GM12801 (cell line): Measurements from ENCODE around the gene TMEM253.

ENCODE experiments used
- TF ChIP-seq, protein P1 (sequence below): IDR thresholded peaks from one replicate; pipeline ENCODE4 v1.5.1; 2011; ENCODE audit warnings: control low read depth; ENCODE audit not compliant: insufficient read length; ENCODE audit errors: extremely low read depth

The TMEM253 gene

DNA sequence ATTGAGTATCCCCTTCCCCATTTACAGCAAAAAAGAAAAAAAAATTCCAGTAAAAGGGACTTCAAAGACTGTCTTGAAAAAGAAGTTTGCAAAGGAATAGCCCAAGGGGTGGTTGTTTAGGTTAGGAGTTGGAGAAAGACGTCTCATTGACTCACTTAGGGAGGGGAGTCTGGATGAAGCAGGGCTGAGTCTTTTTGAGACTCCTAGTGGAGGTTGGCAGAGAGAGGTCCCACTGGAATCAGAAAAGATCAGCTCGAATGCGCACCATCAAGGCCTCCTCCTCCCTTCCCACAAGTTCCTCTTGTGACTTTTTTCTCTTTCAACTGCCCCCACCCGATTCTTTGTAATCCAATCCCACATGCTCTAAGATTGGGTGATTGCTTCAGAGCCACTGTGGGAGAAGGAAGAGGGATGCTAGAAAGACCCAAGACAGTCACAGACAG lies 28.8 kb upstream of the TMEM253 start:
- TF ChIP-seq, protein P1, sequence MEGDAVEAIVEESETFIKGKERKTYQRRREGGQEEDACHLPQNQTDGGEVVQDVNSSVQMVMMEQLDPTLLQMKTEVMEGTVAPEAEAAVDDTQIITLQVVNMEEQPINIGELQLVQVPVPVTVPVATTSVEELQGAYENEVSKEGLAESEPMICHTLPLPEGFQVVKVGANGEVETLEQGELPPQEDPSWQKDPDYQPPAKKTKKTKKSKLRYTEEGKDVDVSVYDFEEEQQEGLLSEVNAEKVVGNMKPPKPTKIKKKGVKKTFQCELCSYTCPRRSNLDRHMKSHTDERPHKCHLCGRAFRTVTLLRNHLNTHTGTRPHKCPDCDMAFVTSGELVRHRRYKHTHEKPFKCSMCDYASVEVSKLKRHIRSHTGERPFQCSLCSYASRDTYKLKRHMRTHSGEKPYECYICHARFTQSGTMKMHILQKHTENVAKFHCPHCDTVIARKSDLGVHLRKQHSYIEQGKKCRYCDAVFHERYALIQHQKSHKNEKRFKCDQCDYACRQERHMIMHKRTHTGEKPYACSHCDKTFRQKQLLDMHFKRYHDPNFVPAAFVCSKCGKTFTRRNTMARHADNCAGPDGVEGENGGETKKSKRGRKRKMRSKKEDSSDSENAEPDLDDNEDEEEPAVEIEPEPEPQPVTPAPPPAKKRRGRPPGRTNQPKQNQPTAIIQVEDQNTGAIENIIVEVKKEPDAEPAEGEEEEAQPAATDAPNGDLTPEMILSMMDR, result no peak

DNA sequence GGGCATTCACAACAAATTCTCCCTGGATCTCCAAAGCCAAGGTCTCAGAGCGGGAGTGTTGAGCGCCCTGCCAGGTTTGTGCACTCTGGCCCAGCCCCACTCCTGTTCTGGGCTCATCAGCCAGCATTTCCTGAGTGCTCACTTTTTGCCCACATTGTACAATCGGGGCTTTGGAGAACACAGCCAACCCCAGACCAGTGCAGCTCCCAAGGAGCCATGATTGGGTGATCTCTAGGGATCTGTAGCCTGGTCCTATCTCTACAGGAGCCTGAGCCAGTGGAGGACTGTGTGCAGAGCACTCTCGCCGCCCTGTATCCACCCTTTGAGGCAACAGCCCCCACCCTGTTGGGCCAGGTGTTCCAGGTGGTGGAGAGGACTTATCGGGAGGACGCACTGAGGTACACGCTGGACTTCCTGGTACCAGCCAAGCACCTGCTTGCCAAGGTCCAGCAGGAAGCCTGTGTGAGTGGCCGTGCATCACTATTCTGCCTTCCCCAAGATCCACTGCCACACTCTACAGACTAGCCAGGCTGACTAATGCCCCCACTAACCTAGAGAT lies 28.0 kb upstream of the TMEM253 start:
- TF ChIP-seq, protein P1, result no peak

DNA sequence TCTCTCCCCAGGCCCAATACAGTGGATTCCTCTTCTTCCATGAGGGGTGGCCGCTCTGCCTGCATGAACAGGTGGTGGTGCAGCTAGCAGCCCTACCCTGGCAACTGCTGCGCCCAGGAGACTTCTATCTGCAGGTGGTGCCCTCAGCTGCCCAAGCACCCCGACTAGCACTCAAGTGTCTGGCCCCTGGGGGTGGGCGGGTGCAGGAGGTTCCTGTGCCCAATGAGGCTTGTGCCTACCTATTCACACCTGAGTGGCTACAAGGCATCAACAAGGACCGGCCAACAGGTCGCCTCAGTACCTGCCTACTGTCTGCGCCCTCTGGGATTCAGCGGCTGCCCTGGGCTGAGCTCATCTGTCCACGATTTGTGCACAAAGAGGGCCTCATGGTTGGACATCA lies 26.9 kb upstream of the TMEM253 start:
- TF ChIP-seq, protein P1, result no peak

DNA sequence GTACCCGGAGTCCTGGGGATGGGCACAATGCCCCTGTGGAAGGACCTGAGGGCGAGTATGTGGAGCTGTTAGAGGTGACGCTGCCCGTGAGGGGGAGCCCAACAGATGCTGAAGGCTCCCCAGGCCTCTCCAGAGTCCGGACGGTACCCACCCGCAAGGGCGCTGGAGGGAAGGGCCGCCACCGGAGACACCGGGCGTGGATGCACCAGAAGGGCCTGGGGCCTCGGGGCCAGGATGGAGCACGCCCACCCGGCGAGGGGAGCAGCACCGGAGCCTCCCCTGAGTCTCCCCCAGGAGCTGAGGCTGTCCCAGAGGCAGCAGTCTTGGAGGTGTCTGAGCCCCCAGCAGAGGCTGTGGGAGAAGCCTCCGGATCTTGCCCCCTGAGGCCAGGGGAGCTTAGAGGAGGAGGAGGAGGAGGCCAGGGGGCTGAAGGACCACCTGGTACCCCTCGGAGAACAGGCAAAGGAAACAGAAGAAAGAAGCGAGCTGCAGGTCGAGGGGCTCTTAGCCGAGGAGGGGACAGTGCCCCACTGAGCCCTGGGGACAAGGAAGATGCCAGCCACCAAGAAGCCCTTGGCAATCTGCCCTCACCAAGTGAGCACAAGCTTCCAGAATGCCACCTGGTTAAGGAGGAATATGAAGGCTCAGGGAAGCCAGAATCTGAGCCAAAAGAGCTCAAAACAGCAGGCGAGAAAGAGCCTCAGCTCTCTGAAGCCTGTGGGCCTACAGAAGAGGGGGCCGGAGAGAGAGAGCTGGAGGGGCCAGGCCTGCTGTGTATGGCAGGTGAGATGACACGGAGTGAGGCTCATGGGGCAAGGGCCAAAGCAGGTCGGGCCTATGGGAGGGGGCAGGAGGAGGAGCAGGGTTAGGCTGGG lies 26.2 kb upstream of the TMEM253 start:
- TF ChIP-seq, protein P1, result no peak

DNA sequence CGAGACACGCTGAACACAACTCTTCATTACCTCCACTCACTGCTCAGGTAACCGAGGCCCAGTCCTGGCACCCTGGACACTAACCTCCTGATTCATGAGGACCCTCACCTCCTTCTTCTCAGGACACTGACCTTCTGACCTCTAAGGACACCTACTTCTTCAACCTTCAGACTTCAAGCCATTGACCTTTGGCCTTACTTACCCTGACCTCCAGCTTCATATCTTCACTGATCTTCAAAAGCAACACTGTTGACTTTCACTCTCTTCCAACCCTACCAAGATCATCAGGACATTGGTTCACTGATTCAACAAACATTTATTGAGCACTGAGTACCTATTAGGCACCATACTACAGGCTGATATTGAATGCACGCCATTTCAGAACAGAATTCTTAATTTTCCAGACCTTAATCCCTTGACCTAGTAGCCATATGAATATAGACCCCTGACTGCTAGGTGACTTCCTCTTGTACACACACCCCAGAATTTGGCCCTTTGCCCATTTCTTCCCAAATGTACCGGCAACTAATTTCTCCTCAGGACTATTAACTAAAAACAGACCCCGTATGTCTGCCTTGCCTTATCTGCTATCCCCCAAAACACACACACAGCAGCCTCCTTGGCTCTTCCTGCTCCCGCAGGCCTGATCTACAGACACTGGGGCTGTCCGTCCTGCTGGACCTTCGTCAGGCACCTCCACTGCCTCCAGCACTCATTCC lies 25.0 kb upstream of the TMEM253 start:
- TF ChIP-seq, protein P1, result no peak

DNA sequence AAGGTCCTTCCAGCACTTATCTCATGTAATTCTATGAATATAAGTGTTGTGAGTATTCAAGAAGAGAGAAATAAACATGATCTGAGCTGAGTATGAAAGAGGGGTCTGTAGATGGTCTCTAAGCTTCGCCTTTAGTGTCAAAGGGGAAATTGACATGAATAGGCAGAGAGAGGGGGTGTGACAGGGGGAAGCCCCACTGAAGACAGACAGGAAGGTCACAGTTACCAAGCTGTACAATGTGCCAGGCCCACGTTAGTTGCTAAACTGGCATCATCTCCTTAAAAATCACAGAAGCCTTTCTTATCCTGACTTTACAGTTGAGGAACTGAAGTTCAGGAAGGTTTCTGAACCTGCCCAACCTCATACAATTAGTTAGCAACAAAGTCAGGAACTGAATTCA lies 23.2 kb upstream of the TMEM253 start:
- TF ChIP-seq, protein P1, result no peak

DNA sequence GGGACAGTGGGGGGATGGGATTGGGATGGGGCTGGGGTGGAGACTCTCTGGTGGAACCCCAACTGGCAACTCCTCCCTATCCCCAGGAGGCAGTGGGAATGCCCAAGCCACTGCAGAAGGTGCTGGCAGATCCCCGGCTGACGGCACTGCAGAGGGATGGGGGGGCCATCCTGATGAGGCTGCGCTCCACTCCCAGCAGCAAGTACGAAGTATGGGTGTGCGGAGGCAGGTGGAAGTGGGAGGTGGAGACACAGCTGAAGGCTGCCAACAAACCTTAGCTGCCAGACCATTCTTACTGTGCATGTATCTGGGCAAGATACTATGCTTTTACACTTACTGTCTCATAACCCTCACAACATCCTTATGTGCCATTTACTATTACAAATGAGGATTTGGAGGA lies 22.6 kb upstream of the TMEM253 start:
- TF ChIP-seq, protein P1, result no peak
